ENCODE results near the gene PCYOX1L.

PCYOX1L gene

DNA sequence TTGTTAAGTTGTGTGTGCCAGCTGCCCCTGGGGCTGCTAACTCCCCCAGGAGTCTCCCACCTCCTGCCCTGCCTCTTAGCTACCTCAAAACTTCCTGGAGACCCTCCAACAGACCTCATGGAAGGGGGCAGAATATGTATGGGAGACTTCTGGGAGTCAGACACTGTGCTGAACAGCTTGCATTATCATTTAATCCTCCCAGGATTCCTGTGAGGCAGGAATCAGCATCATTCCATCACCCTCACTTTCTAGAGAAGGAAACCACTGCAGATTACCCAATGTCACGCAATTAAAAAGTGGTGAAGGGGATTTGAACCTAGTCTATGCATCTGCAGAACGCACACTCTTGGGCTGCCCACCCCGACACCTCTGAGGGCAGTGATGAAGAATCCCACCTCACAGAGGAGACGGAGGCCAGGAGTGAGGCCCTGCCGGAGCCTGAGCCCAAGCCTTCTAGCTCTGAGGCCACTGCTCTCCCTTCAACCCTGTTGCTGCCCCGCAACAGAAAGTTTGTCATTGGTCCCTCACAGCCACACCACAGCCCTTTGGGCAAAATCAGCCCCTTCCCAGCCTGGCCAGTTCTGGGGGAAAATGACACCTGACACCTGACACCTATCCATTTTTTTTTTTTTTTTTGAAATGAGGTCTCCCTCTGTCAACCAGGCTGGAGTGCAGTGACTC, 51.6 kb downstream of the PCYOX1L start:
- DNase-seq = no peak

DNA sequence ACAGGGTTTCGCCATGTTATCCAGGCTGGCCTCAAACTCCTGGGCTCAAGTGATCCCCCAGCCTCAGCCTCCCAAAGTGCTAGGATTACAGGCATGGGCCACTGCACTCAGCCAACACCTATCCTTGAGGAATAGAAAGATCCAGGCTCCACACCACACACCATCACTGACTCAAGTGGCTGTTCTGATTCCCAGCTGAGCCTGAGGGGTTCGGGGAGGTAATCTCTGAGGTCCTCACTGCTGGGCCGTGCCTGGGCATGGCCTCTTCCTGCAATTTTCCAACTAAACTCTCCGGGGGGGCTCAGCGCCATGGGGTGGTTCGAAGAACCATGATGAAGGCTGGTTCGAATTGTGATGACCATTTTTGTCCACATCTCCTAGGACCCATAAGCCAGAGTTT, 52.2 kb downstream of the PCYOX1L start:
- no peak for DNase-seq

GRCh38 chr5:149410721-149411432, 53.0 kb downstream of the PCYOX1L start:
- no peak for DNase-seq

GRCh38 chr5:149411738-149412519, 54.1 kb downstream of the PCYOX1L start:
- DNase-seq = no peak

- no peak for DNase-seq
Measured at GRCh38 chr5:149412783-149413476, 55.1 kb downstream of the PCYOX1L start.

DNA sequence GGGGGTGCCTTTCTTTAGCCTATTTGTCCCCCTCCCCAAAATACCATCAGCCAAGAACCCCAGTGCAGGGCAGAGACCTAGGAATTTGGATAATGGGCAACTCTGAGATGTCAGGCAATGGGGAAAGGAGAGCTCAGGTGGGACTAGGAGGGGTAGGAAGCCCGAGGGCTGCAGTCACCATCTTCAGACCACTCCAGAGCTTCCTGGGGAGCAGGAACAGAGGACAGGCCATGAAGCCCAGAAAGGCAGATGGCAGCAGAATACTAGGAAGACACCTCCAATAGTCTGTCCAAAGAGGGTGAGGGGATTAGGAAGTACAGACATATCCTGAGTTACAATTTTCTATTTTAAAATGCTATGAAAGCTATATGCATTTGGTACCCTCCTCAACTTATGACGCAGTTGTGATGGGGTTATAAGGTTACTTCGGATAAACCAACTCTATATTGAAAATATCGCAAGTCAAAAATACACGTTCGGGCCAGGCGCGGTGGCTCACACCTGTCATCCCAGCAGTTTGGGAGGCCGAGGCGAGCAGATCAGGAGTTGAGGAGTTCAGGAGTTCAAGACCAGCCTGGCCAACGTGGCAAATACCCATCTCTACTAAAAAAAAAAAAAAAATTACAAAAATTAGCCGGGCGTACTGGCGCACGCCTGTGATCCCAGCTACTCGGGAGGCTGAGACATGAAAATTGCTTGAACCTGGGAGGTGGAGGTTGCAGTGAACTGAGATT, 55.8 kb downstream of the PCYOX1L start:
- no peak for DNase-seq

- DNase-seq = no peak
Measured at GRCh38 chr5:149414405-149415065, 56.7 kb downstream of the PCYOX1L start.

GRCh38 chr5:149415066-149415967, 57.5 kb downstream of the PCYOX1L start:
- no peak for DNase-seq

DNA sequence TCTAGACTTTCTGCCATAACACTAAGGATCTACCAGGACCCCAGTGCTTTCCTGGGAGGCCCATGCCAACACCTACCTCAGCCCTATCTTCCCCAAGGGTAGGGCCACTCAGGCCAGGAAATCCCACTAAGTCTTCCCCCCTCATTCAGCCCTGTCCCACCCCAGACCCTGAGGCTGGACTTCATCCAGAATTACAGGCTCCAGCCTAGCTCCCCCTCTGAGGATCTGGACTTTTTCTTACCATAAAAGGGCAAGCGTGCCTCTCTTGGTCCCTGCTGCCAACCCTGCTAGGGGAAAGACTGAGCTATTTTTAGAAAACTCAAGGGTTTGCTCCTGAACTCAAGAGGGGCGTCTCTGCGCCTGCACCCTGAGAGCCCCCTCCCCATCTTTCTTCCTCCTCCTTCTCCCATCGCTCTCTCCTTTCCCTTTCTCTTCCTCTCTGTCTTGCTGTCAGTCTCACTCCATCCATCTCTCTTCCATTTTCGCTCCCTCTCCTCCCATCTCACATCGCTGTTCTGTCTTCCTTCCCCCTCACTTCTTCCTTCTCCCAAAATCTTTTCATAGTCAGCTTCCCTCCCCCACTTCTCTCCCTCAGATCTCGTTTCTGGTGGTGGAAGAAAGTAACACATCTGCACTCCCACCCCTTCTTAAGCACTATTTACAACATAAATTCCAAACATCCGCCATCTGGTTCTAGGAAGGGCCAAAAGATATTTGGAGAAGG, 59.3 kb downstream of the PCYOX1L start:
- no peak for DNase-seq

DNA sequence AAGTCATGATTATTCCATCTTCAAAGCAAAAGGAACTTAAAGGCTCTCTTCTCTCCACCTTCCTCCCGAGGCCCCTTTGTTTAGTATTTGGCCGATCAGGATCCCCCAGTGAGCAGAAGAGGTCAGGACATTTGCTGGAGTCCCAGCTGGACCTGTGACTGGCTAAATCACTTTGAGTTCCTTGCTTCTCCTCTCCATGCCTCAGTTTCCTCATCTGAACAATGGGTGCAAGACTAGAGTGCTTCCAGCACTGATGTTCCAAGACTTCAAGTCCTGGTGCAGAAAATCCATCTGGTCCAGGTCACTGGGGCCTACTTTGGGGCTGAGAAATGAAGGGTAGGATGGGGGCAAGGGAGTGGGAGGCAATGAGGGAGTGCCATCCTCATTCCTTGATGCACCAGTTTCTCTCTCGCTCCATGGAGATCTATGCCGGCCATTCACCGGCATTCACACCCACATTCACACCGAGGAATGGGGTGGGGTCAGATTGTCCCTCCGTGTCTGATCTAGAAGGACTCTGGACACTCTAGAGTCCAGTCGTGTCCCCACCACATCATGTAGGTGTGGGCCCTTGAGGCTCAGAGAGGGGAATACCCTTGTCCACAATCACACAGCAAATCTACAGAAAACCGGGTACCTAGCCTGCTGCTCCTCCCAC, 60.0 kb downstream of the PCYOX1L start:
- no peak for DNase-seq

DNA sequence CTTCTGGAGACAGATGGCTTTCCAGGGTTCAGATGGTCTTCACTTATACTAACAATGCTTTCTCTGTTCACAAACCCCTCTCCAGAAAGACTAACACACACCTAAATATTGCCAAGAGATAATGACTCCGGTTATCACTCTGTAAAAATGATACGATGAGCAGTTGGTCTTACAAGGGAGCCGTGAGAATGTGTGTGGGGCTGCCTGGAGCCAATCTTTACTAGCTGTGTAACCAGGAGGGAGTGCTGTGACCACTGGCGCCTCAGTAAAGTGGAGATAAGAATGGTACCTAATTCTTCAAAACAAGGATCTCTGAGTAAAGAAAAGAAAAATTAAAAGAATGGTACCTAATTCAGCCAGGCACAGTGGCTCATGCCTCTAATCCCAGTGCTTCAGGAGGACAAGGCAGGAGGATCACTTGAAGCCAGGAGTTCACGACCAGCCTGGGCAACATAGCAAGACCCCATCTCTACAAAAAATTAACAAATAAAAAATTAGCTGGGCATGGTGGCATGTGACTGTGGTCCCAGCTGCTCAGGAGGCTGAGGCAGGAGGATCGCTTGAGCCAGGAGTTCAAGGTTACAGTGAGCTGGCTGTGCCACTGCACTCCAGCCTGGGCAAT, 61.2 kb downstream of the PCYOX1L start:
- no peak for DNase-seq

Measured in GOT3 (cell line).